DND-41 (cell line): ENCODE measurements around the gene SENP8.

Experiments
- EZH2 ChIP-seq: IDR thresholded peaks from 3 replicates; pipeline ENCODE4 v1.6.1; 2012; ENCODE audit warnings: borderline replicate concordance, low read depth, mild to moderate bottlenecking, moderate library complexity, low read length, inconsistent platforms; ENCODE audit not compliant: severe bottlenecking
- TF ChIP-seq, protein P1 (sequence below): IDR thresholded peaks from 2 replicates; pipeline ENCODE4 v1.5.1; 2012; ENCODE audit warnings: borderline replicate concordance, low read length, moderate library complexity, mild to moderate bottlenecking; ENCODE audit not compliant: poor library complexity, severe bottlenecking; ENCODE audit errors: extremely low read depth

DNA sequence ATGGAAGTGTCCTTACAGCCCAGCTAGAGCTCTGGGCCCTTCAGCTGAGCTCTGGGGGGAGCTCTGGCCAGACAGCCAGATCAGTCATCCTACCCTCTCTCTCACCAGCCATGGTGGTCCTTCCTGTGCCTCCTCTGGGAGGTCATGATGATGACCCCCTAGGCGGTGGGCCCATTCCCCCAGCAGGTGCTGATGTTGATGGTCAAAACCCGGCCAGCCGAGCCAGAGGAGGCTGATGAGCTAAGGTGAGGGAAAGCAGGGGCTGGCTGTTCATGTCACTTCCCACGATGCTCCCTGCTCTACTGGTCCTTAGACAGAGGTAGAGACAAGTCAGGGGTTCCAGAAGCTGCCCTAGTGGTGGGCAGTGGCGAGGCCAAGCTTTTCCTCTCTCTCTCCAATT is 44.4 kb downstream of the SENP8 start:
- TF ChIP-seq, protein P1, sequence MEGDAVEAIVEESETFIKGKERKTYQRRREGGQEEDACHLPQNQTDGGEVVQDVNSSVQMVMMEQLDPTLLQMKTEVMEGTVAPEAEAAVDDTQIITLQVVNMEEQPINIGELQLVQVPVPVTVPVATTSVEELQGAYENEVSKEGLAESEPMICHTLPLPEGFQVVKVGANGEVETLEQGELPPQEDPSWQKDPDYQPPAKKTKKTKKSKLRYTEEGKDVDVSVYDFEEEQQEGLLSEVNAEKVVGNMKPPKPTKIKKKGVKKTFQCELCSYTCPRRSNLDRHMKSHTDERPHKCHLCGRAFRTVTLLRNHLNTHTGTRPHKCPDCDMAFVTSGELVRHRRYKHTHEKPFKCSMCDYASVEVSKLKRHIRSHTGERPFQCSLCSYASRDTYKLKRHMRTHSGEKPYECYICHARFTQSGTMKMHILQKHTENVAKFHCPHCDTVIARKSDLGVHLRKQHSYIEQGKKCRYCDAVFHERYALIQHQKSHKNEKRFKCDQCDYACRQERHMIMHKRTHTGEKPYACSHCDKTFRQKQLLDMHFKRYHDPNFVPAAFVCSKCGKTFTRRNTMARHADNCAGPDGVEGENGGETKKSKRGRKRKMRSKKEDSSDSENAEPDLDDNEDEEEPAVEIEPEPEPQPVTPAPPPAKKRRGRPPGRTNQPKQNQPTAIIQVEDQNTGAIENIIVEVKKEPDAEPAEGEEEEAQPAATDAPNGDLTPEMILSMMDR, result no peak
- TF ChIP-seq EZH2, result no peak
